GM18519 (cell line): ENCODE results near the gene NRXN2.

Experiments used
- ATAC-seq: cut with Tn5 transposase; IDR thresholded peaks from one replicate; pipeline ENCODE4 v1.9.1; 2021; ENCODE audit warnings: mild to moderate bottlenecking, moderate library complexity; ENCODE audit not compliant: unreplicated experiment, low FRiP score

NRXN2 gene

GRCh38 chr11:64759722-64760719 is 37.0 kb upstream of the NRXN2 start, which contains the start of gene PYGM:
TSS of gene PYGM (minus strand) at chr11:64759974. CDS start at chr11:64759898, 76 bp downstream.
- ATAC-seq: no peak

- ATAC-seq: no peak
Measured at GRCh38 chr11:64759131-64759721, 36.2 kb upstream of the NRXN2 start.

- no peak for ATAC-seq
Measured at GRCh38 chr11:64758330-64759079, 35.5 kb upstream of the NRXN2 start.

GRCh38 chr11:64757549-64758329 is 34.7 kb upstream of the NRXN2 start:
- no peak for ATAC-seq

GRCh38 chr11:64755681-64756361 is 32.8 kb upstream of the NRXN2 start:
- ATAC-seq: no peak

GRCh38 chr11:64754919-64755662 is 32.1 kb upstream of the NRXN2 start:
- ATAC-seq: no peak

- no peak for ATAC-seq
Measured at GRCh38 chr11:64754124-64754918, 31.3 kb upstream of the NRXN2 start.

- ATAC-seq: no peak
Measured at GRCh38 chr11:64753380-64754123, 30.6 kb upstream of the NRXN2 start.

GRCh38 chr11:64753019-64753379 is 30.0 kb upstream of the NRXN2 start:
- ATAC-seq: no peak

GRCh38 chr11:64752175-64752970 is 29.4 kb upstream of the NRXN2 start:
- ATAC-seq: no peak

- no peak for ATAC-seq
Measured at GRCh38 chr11:64751580-64751979, 28.6 kb upstream of the NRXN2 start.

GRCh38 chr11:64751136-64751535 is 28.1 kb upstream of the NRXN2 start:
- ATAC-seq: no peak

- ATAC-seq: no peak
Measured at GRCh38 chr11:64750361-64751054, 27.5 kb upstream of the NRXN2 start.

GRCh38 chr11:64747961-64748665 is 25.1 kb upstream of the NRXN2 start:
- ATAC-seq: no peak

- ATAC-seq: no peak
Measured at GRCh38 chr11:64746486-64746885, 23.5 kb upstream of the NRXN2 start.
